NCI-H2227 (cell line): ENCODE data around the gene RCCD1.
A peak's percentile ranks its signal among the peaks of the same experiment; 100 is the strongest.

Source experiments
- DNase-seq: peaks from one replicate; lab custom pipeline; 2025; ENCODE audit not compliant: unreplicated experiment; lab: John Stamatoyannopoulos, UW

RCCD1 gene

GRCh38 chr15:90962021-90962420 is 7.3 kb downstream of the RCCD1 start:
- no peak for DNase-seq

GRCh38 chr15:90966262-90966661 is 11.6 kb downstream of the RCCD1 start:
- no peak for DNase-seq

GRCh38 chr15:90967206-90967605 is 12.5 kb downstream of the RCCD1 start:
- DNase-seq, result no peak

GRCh38 chr15:90968434-90968833 is 13.8 kb downstream of the RCCD1 start:
- no peak for DNase-seq

- DNase-seq, result no peak
Measured at GRCh38 chr15:90970274-90970673, 15.6 kb downstream of the RCCD1 start.

GRCh38 chr15:90972133-90972532 is 17.4 kb downstream of the RCCD1 start:
- no peak for DNase-seq

GRCh38 chr15:90974216-90974615 is 19.5 kb downstream of the RCCD1 start:
- no peak for DNase-seq

- DNase-seq, result no peak
Measured at GRCh38 chr15:90979582-90979981, 24.9 kb downstream of the RCCD1 start.

- no peak for DNase-seq
Measured at GRCh38 chr15:90981681-90982080, 27.0 kb downstream of the RCCD1 start.

GRCh38 chr15:90982135-90982534 is 27.5 kb downstream of the RCCD1 start:
- no peak for DNase-seq

GRCh38 chr15:90986790-90987507 is 32.3 kb downstream of the RCCD1 start:
- DNase-seq, result no peak

- DNase-seq, result peak; percentile 2
Measured at GRCh38 chr15:90987561-90988141, 33.0 kb downstream of the RCCD1 start.

GRCh38 chr15:90988296-90988695 is 33.6 kb downstream of the RCCD1 start:
- DNase-seq, result no peak

- DNase-seq, result no peak
Measured at GRCh38 chr15:90989040-90989768, 34.5 kb downstream of the RCCD1 start.

- no peak for DNase-seq
Measured at GRCh38 chr15:90990446-90990845, 35.8 kb downstream of the RCCD1 start.

- DNase-seq, result no peak
Measured at GRCh38 chr15:90991587-90992285, 37.1 kb downstream of the RCCD1 start.

GRCh38 chr15:90994059-90994416 is 39.4 kb downstream of the RCCD1 start:
- peak; percentile 41 for DNase-seq

GRCh38 chr15:90994417-90995311 is 40.0 kb downstream of the RCCD1 start, which contains the start of gene PRC1:
TSS of gene PRC1 (minus strand) at chr15:90994535. CDS start at chr15:90994417, 118 bp downstream.
- DNase-seq, result peak; percentile 97

- no peak for DNase-seq
Measured at GRCh38 chr15:90998737-90999136, 44.1 kb downstream of the RCCD1 start.

- DNase-seq, result no peak
Measured at GRCh38 chr15:91001209-91001608, 46.5 kb downstream of the RCCD1 start.

GRCh38 chr15:91007266-91007665 is 52.6 kb downstream of the RCCD1 start:
- DNase-seq, result no peak
